DND-41 (cell line): ENCODE measurements around the gene SLC10A1.

Experiments
- ATAC-seq: fragments of 200-7000 bp; cut with Tn5 transposase; 3 replicates; pipeline ENCODE4 v1.9.1; 2021; ENCODE audit warnings: low read depth; ENCODE audit not compliant: insufficient read depth
- DNase-seq: peaks from one replicate; pipeline ENCODE4 v3.0.0-alpha.2; 2020
- H2AFZ ChIP-seq: 2 replicates; pipeline ENCODE4 v1.6.0; 2012; ENCODE audit warnings: low read depth, low read length
- H3K27ac ChIP-seq: 2 replicates; pipeline ENCODE4 v1.5.1; 2012; ENCODE audit warnings: low read length, inconsistent platforms
- H3K27me3 ChIP-seq: fragments of 200-600 bp; sonication (generic); 2 replicates; pipeline ENCODE4 v1.6.0; 2012; ENCODE audit warnings: low read length, mild to moderate bottlenecking, inconsistent platforms; ENCODE audit not compliant: insufficient read depth, poor library complexity
- H3K36me3 ChIP-seq: 2 replicates; pipeline ENCODE4 v1.5.1; 2012; ENCODE audit warnings: low read length, inconsistent platforms; ENCODE audit not compliant: insufficient read depth
- H3K4me1 ChIP-seq: 2 replicates; pipeline ENCODE4 v1.5.1; 2012; ENCODE audit warnings: mild to moderate bottlenecking, low read length; ENCODE audit not compliant: insufficient read depth
- H3K4me2 ChIP-seq: 2 replicates; pipeline ENCODE4 v1.6.0; 2012; ENCODE audit warnings: mild to moderate bottlenecking, moderate library complexity, low read length, inconsistent platforms; ENCODE audit not compliant: insufficient read depth
- H3K4me3 ChIP-seq, 2 experiments: fragments of 200-600 bp in 1 of 2; shearing (Covaris generic) in 1 of 2; 2 replicates each; pipeline ENCODE4 v1.5.1; 2012 to 2016; ENCODE audit warnings: inconsistent platforms in 2 of 2, low read length in 2 of 2, mild to moderate bottlenecking in 2 of 2, low read depth in 1 of 2, moderate library complexity in 1 of 2
- H3K79me2 ChIP-seq: 2 replicates; pipeline ENCODE4 v1.6.0; 2012; ENCODE audit warnings: low read length, inconsistent platforms; ENCODE audit not compliant: insufficient read depth
- H3K9ac ChIP-seq: 2 replicates; pipeline ENCODE4 v1.6.0; 2012; ENCODE audit warnings: low read depth, mild to moderate bottlenecking, inconsistent platforms, low read length, moderate library complexity
- H3K9me3 ChIP-seq: 2 replicates; pipeline ENCODE4 v1.5.1; 2012; ENCODE audit warnings: low read length, moderate library complexity, mild to moderate bottlenecking, inconsistent platforms; ENCODE audit not compliant: insufficient read depth, severe bottlenecking
- H4K20me1 ChIP-seq: 2 replicates; pipeline ENCODE4 v1.6.0; 2012; ENCODE audit warnings: low read length; ENCODE audit not compliant: insufficient read depth
- EZH2 ChIP-seq: IDR thresholded peaks from 3 replicates; pipeline ENCODE4 v1.6.1; 2012; ENCODE audit warnings: borderline replicate concordance, low read depth, mild to moderate bottlenecking, moderate library complexity, low read length, inconsistent platforms; ENCODE audit not compliant: severe bottlenecking
- TF ChIP-seq, protein P1 (sequence below): IDR thresholded peaks from 2 replicates; pipeline ENCODE4 v1.5.1; 2012; ENCODE audit warnings: borderline replicate concordance, low read length, moderate library complexity, mild to moderate bottlenecking; ENCODE audit not compliant: poor library complexity, severe bottlenecking; ENCODE audit errors: extremely low read depth

The SLC10A1 gene

DNA sequence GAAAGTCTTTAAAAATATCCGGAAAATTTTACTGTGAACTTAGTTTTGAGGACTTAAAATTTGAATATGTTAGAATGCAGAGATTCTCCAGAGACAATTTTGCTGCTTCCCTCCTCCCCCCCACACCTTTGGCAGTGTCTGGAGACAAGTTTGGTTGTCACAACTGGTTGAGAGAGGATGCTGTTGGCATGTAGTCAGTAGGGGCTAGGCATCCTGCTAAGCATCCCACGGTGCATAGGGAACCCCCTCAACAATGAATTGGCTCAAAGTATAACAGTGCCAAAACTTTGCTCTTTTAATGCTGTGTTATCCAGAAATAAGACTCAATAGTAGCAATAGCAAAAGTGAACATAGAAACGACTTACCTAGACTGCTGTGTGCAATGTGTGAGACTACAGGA, 26.5 kb downstream of the SLC10A1 start:
- no peaks in the 10 kb centered on the region for H3K9me3 ChIP-seq
- no peak for ATAC-seq
- DNase-seq: no peak
- peaks cover 36% of the 10 kb centered on the region for H4K20me1 ChIP-seq
- no peak overlapping the region for H2AFZ ChIP-seq
- no peaks in the 10 kb centered on the region for H3K27me3 ChIP-seq
- no peak overlapping the region for H3K27ac ChIP-seq
- no peak overlapping the region for H3K4me3 ChIP-seq
- peak overlapping the region; percentile 15; the same call in 1 of the 2 replicates for H3K4me2 ChIP-seq
- no peak overlapping the region for H3K9ac ChIP-seq
- peaks cover 43% of the 10 kb centered on the region for H3K79me2 ChIP-seq
- peaks cover 43% of the 10 kb centered on the region for H3K4me1 ChIP-seq
- peaks cover 83% of the 10 kb centered on the region for H3K36me3 ChIP-seq
- TF ChIP-seq EZH2: no peak
- TF ChIP-seq, protein P1, sequence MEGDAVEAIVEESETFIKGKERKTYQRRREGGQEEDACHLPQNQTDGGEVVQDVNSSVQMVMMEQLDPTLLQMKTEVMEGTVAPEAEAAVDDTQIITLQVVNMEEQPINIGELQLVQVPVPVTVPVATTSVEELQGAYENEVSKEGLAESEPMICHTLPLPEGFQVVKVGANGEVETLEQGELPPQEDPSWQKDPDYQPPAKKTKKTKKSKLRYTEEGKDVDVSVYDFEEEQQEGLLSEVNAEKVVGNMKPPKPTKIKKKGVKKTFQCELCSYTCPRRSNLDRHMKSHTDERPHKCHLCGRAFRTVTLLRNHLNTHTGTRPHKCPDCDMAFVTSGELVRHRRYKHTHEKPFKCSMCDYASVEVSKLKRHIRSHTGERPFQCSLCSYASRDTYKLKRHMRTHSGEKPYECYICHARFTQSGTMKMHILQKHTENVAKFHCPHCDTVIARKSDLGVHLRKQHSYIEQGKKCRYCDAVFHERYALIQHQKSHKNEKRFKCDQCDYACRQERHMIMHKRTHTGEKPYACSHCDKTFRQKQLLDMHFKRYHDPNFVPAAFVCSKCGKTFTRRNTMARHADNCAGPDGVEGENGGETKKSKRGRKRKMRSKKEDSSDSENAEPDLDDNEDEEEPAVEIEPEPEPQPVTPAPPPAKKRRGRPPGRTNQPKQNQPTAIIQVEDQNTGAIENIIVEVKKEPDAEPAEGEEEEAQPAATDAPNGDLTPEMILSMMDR: no peak

DNA sequence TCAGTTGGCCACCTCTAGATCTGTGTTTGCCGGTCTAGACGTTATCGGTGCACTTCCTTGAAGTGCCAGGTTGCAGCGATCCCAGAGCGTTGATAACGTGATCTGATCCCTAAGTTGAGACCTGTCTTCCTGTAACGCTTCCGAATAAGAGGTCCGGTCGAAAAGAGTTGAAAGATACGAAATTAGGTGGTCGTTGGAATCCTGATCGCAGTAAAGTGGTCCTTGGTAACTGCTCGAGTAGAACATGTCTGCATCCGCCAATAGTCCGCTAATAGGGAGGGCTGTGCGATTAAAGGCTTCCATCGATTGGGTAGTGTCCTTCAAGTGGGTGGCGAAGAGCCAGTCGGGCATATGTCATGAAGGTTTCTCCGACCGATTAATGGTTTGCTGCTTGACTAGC, 27.4 kb downstream of the SLC10A1 start:
- TF ChIP-seq, protein P1: no peak
- no peak for TF ChIP-seq EZH2
- H3K9ac ChIP-seq: no peak overlapping the region
- H4K20me1 ChIP-seq: peaks cover 36% of the 10 kb centered on the region
- H3K4me2 ChIP-seq: peak overlapping the region; percentile 48
- peaks cover 43% of the 10 kb centered on the region for H3K4me1 ChIP-seq
- ATAC-seq (no peak), DNase-seq (no peak)
- H2AFZ ChIP-seq: no peak overlapping the region
- peak overlapping the region in 1 of 2 experiments; percentile 15; a peak in 2 of 4 replicates for H3K4me3 ChIP-seq
- H3K79me2 ChIP-seq: peaks cover 43% of the 10 kb centered on the region
- H3K9me3 ChIP-seq: no peaks in the 10 kb centered on the region
- H3K27ac ChIP-seq: no peak overlapping the region
- H3K27me3 ChIP-seq: no peaks in the 10 kb centered on the region
- H3K36me3 ChIP-seq: peaks cover 74% of the 10 kb centered on the region

DNA sequence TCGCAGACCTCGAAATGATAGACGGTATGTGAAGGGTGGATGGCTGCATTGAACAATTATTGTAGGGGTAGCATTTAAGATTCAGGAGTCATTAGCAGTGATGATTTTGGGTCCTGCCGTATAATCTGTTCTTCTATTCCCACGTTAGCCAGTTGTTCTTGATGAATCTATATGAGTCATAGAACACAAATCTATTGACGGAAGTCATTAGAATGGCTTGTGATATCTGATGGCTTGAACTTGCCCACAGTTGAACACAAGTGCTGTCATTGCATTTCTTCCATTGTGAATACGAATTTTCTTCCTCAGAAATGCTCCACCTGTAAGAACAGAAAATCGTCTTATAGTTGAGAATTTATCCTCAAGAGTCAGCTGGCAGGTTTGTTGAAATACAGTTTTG, 28.2 kb downstream of the SLC10A1 start:
- Histone ChIP-seq H3K27me3 (no peaks in the 10 kb centered on the region), H3K9me3 (no peaks in the 10 kb centered on the region), H3K4me1 (peaks cover 43% of the 10 kb centered on the region), H3K4me3 (peak overlapping the region in 1 of 2 experiments; percentile 67; a peak in 2 of 4 replicates), H3K9ac (no peak overlapping the region), H3K4me2 (peak overlapping the region; percentile 73), H4K20me1 (peaks cover 36% of the 10 kb centered on the region), H3K27ac (peak overlapping the region; percentile 89; the same call in 1 of the 2 replicates), H3K36me3 (peaks cover 67% of the 10 kb centered on the region), H3K79me2 (peaks cover 43% of the 10 kb centered on the region), H2AFZ (no peak overlapping the region)
- DNase-seq (no peak), ATAC-seq (no peak)
- TF ChIP-seq, protein P1: no peak
- no peak for TF ChIP-seq EZH2
